HEK293T (cell line): ENCODE results near the gene BORCS8.
"Not testable (repeated sequence)": the region's sequence is repeated elsewhere in the genome, so short reads cannot be mapped to it uniquely, and the experiment has no call there.

Experiments
- CTCF ChIA-PET: fragments of 350-600 bp; formaldehyde crosslinking; extraction: SDS; loops from one replicate; lab custom pipeline; 2021; ENCODE audit warnings: antibody characterized with exemption, inconsistent platforms; lab: Yijun Ruan, JAX
- POLR2A ChIA-PET: fragments of 350-600 bp; formaldehyde crosslinking; extraction: SDS; loops from one replicate; lab custom pipeline; 2020; ENCODE audit warnings: antibody characterized with exemption, inconsistent platforms; lab: Yijun Ruan, JAX
- DNase-seq: peaks from one replicate; pipeline ENCODE4 v3.0.0; 2012; ENCODE audit warnings: mixed read lengths; ENCODE audit errors: extremely low spot score
- ARNT ChIP-seq: fragments of 450-650 bp; IDR thresholded peaks from 2 replicates; pipeline ENCODE4 v1.6.1; 2017; ENCODE audit warnings: mild to moderate bottlenecking
- BHLHE40 ChIP-seq: fragments of 450-650 bp; IDR thresholded peaks from 2 replicates; pipeline ENCODE4 v1.6.1; 2016; ENCODE audit warnings: mild to moderate bottlenecking, moderate library complexity, borderline replicate concordance
- CTBP1 ChIP-seq: fragments of 450-650 bp; IDR thresholded peaks from 2 replicates; pipeline ENCODE4 v1.6.1; 2016; ENCODE audit warnings: borderline replicate concordance
- ELF4 ChIP-seq: fragments of 450-650 bp; IDR thresholded peaks from 2 replicates; pipeline ENCODE4 v1.6.1; 2017; ENCODE audit warnings: antibody characterized with exemption
- FOXA1 ChIP-seq: fragments of 450-650 bp; IDR thresholded peaks from 2 replicates; pipeline ENCODE4 v1.6.1; 2016; ENCODE audit warnings: mild to moderate bottlenecking
- FOXK2 ChIP-seq: fragments of 450-650 bp; IDR thresholded peaks from 2 replicates; pipeline ENCODE4 v1.6.1; 2016; ENCODE audit warnings: mild to moderate bottlenecking
- FOXM1 ChIP-seq: fragments of 450-650 bp; IDR thresholded peaks from 2 replicates; pipeline ENCODE4 v1.6.1; 2017; ENCODE audit warnings: mild to moderate bottlenecking, borderline replicate concordance
- HDGF ChIP-seq: fragments of 450-650 bp; IDR thresholded peaks from 2 replicates; pipeline ENCODE4 v1.6.1; 2017; ENCODE audit warnings: antibody characterized with exemption, borderline replicate concordance
- L3MBTL2 ChIP-seq: fragments of 450-650 bp; conservative IDR thresholded peaks from 2 replicates; pipeline ENCODE4 v1.6.1; 2016; ENCODE audit warnings: mild to moderate bottlenecking
- LEF1 ChIP-seq: fragments of 450-650 bp; IDR thresholded peaks from 2 replicates; pipeline ENCODE4 v1.6.1; 2017; ENCODE audit warnings: mild to moderate bottlenecking, borderline replicate concordance
- NFRKB ChIP-seq: fragments of 450-650 bp; IDR thresholded peaks from 2 replicates; pipeline ENCODE4 v1.6.1; 2016; ENCODE audit warnings: mild to moderate bottlenecking, moderate library complexity
- PKNOX1 ChIP-seq: fragments of 450-650 bp; IDR thresholded peaks from 2 replicates; pipeline ENCODE4 v1.6.1; 2016
- SP1 ChIP-seq: fragments of 450-650 bp; IDR thresholded peaks from 2 replicates; pipeline ENCODE4 v1.6.1; 2017
- SUZ12 ChIP-seq: fragments of 450-650 bp; IDR thresholded peaks from 2 replicates; pipeline ENCODE4 v1.6.1; 2016; ENCODE audit warnings: mild to moderate bottlenecking
- TARDBP ChIP-seq: fragments of 450-650 bp; IDR thresholded peaks from 2 replicates; pipeline ENCODE4 v1.6.1; 2016
- ZNF384 ChIP-seq: fragments of 450-650 bp; IDR thresholded peaks from 2 replicates; pipeline ENCODE4 v1.6.1; 2016

Gene BORCS8

GRCh38 chr19:19186742-19187141, 5.2 kb downstream of the BORCS8 start:
- no peak for TF ChIP-seq PKNOX1
- no peak for TF ChIP-seq LEF1
- TF ChIP-seq ZNF384 = no peak
- no peak for TF ChIP-seq NFRKB
- no peak for TF ChIP-seq ARNT
- no peak for TF ChIP-seq FOXK2
- no peak for TF ChIP-seq FOXA1
- no peak for DNase-seq
- ChIA-PET POLR2A (no interaction called here), CTCF (interaction anchor here (0.8 kb wide), 1 partner anchor 15 kb away, joined by 3 read pairs; no protein-coding TSS in a partner anchor)

- DNase-seq = peak; percentile 77
- POLR2A ChIA-PET = interaction anchor here (0.9 kb wide), 1 partner anchor 17 kb away, joined by 4 read pairs; the partner anchor contains the start of gene NR2C2AP
- no peak for TF ChIP-seq HDGF
- TF ChIP-seq LEF1 = no peak
- TF ChIP-seq FOXM1 = no peak
- no peak for TF ChIP-seq CTBP1
- no peak for TF ChIP-seq PKNOX1
- no peak for TF ChIP-seq NFRKB
- TF ChIP-seq ELF4 = no peak
- no peak for TF ChIP-seq SUZ12
- TF ChIP-seq BHLHE40 = no peak
- CTCF ChIA-PET = interaction anchor here (0.6 to 0.8 kb wide), 2 partner anchors 16 kb away, joined by 3 read pairs; no protein-coding TSS in a partner anchor
These were observed 5.9 kb downstream of the BORCS8 start for GRCh38 chr19:19185853-19186740.

- no peak for DNase-seq
- ChIA-PET POLR2A (no interaction called here), CTCF (no interaction called here)
- no peak for TF ChIP-seq L3MBTL2
These were observed 10.4 kb downstream of the BORCS8 start for GRCh38 chr19:19181488-19181998.

GRCh38 chr19:19179548-19180441, 12.2 kb downstream of the BORCS8 start:
- CTCF ChIA-PET = interaction anchor here (0.6 kb wide), 1 partner anchor 23 kb away, joined by 3 read pairs; the partner anchor contains the start of gene NR2C2AP
- POLR2A ChIA-PET = interaction anchor here (1.0 kb wide), 1 partner anchor 13 kb away, joined by 3 read pairs; no protein-coding TSS in a partner anchor

GRCh38 chr19:19176950-19177349, 15.0 kb downstream of the BORCS8 start:
- TF ChIP-seq ZNF384 = no peak
- no peak for TF ChIP-seq HDGF
- no peak for DNase-seq
- CTCF ChIA-PET = no interaction called here
- POLR2A ChIA-PET = interaction anchor here (0.6 kb wide), 1 partner anchor 26 kb away, joined by 3 read pairs; the partner anchor contains the start of gene NR2C2AP

More at GRCh38 chr19:19179548-19180441, 12.2 kb downstream of the BORCS8 start:
- TF ChIP-seq L3MBTL2 = no peak
- no peak for TF ChIP-seq SUZ12
- no peak for TF ChIP-seq CTBP1
- no peak for TF ChIP-seq FOXA1
- TF ChIP-seq BHLHE40 = no peak
- no peak for TF ChIP-seq NFRKB
- TF ChIP-seq LEF1 = no peak
- TF ChIP-seq ZNF384 = no peak
- TF ChIP-seq SP1 = no peak
- TF ChIP-seq FOXM1 = no peak
- TF ChIP-seq ARNT = no peak
- no peak for TF ChIP-seq TARDBP
- TF ChIP-seq FOXK2 = no peak
- no peak for TF ChIP-seq PKNOX1
- no peak for TF ChIP-seq ELF4
- TF ChIP-seq HDGF = no peak
- DNase-seq = no peak

GRCh38 chr19:19173243-19173642, 18.7 kb downstream of the BORCS8 start:
- POLR2A ChIA-PET = interaction anchor here (0.6 kb wide), 1 partner anchor 17 kb away, joined by 3 read pairs; no protein-coding TSS in a partner anchor

More at GRCh38 chr19:19173243-19173642, 18.7 kb downstream of the BORCS8 start:
- CTCF ChIA-PET, DNase-seq: not testable (repeated sequence)
